GM23248 (cell line): ENCODE results near the gene NYNRIN.

Experiments used
- EZH2 ChIP-seq: fragments of 200-600 bp; sonication (generic); IDR thresholded peaks from 2 replicates; pipeline ENCODE4 v1.6.1; 2018; ENCODE audit warnings: antibody characterized with exemption, mild to moderate bottlenecking; ENCODE audit not compliant: insufficient read depth, poor library complexity, severe bottlenecking
- EZH2phosphoT487 ChIP-seq: fragments of 200-600 bp; sonication (generic); IDR thresholded peaks from 2 replicates; pipeline ENCODE4 v1.6.1; 2018; ENCODE audit warnings: antibody characterized with exemption, moderate library complexity, mild to moderate bottlenecking, low read depth; ENCODE audit not compliant: insufficient read depth

DNA sequence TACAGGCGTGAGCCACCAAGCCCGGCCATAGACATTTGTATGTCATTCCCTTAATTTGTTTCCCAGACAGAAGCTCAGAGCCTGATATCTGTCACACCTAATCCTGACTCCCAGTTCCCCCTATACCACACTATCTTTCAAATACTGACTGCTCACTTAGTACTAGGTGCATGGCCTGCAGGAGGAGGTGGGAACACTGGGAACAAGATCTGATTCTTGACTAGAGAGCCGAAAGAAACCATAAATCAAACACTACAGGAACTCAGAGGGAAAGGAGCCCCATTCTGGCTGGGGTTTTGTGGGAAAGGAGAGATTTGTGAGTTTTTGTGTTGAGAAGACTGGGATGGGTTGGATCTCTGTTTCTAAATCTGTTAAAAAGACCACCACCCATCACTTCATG lies 35.9 kb downstream of the NYNRIN start:
- TF ChIP-seq EZH2phosphoT487 (no peak), EZH2 (no peak)
